Measurements from ENCODE around the gene KCNH4. TPM values are rescaled to one million over a fixed set of nuclear protein-coding genes. Genes with fewer than 3 reads are reported as not detected.

The KCNH4 gene
- total and polyA plus RNA-seq, 12 donors, result 0.13 to 1.0 (median 0.19) TPM; not detected in 2

DNA sequence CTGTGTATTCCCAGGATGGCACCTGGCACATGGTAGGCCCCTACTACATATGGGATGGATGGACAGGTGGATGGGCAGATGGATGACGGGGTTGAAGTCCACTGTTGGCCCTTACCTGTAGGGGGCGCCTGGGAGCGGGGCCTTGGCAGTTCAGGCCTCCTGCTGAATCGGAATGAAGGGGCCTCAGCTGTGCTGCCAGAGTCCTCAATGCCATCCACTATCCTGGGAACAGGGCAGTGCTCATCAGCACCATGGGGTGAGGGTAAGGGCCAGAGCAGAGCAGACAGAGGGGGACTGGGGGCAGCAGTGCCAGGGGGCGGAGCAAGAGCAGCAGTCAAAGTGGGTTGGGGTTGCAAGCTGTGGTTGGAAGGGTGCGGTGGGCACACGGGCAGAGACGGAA lies 17.8 kb downstream of the KCNH4 start:
- H3K4me3 ChIP-seq, result no peak overlapping the region
- 58 to 65% (median 63%) methylated on average over 8 of the region's 8 CpGs for WGBS, 4 donors
- no peaks in the 10 kb centered on the region for H3K27me3 ChIP-seq
- intact Hi-C loops (cut with DNase I), result no loop called here
- no peak overlapping the region for H3K27ac ChIP-seq
- no peak for TF ChIP-seq POLR2A (IDR thresholded peaks at IDR 0.05)
- TF ChIP-seq, protein P1, sequence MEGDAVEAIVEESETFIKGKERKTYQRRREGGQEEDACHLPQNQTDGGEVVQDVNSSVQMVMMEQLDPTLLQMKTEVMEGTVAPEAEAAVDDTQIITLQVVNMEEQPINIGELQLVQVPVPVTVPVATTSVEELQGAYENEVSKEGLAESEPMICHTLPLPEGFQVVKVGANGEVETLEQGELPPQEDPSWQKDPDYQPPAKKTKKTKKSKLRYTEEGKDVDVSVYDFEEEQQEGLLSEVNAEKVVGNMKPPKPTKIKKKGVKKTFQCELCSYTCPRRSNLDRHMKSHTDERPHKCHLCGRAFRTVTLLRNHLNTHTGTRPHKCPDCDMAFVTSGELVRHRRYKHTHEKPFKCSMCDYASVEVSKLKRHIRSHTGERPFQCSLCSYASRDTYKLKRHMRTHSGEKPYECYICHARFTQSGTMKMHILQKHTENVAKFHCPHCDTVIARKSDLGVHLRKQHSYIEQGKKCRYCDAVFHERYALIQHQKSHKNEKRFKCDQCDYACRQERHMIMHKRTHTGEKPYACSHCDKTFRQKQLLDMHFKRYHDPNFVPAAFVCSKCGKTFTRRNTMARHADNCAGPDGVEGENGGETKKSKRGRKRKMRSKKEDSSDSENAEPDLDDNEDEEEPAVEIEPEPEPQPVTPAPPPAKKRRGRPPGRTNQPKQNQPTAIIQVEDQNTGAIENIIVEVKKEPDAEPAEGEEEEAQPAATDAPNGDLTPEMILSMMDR (IDR thresholded peaks at IDR 0.05), result peak in 4 of 6 experiments; percentile 13 to 37 (median 28)
- no peaks in the 10 kb centered on the region for H3K4me1 ChIP-seq (replicated peaks in 1 of 2)
- DNase-seq, result no peak
- no peaks in the 10 kb centered on the region for H3K9me3 ChIP-seq (replicated peaks in 1 of 3)
- no peaks in the 10 kb centered on the region for H3K36me3 ChIP-seq (replicated peaks in 1 of 2)

DNA sequence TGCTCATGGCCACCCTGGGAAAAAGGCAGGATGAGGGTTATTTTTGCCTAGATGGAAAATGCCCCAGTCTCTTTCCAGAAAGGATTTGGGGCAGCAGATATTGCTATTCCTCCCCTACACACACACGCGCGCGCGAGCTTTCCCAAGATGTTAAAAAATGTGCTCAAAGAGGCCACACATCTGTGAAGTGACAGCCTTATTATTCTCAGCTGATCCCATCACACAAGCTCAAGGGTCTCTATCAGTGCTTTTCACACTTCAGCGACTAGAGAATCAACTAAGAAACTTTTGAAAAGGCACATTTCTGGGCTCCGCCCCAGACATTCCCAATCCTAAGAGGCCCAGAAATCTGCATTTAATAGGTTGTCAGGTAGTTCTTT lies 20.4 kb downstream of the KCNH4 start:
- 89 to 94% (median 90%) methylated on average over 7 of the region's 7 CpGs for WGBS, 4 donors

DNA sequence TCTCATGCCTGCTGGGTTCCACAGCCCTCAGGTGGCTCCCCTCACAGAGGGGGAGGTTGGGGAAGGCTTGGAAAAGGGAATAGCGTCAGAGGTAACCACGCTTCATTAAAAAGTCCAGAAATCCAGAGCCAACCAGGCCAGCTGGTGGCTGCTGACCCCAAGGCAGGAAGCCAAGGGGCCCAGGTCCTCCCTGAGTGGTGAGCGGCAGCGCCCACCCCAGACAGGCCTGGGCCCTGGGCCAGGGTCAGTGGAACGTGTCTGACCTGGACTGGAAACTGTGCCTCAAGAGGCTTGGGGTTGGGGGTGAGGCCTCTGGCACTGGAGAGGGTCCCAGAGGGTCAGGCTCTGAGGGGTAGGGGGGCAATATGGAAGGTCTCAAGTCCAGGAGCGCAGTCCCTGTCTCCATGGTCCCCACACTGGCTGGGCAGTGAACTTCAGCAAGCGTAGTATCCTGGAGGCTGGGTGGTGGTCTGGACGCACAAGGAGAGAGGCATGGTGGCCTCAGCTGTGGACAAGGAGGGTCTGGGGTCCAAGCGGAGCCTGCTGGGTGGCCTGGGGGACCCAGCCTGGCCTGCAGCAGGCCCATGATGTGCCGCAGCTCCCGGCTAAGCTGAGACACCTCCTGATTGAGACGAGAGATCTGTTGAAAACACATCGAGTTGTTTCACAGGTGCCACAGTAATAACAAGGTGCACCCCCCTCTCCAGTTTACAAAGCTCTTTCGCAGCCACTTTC lies 21.0 kb downstream of the KCNH4 start:
- no peaks in the 10 kb centered on the region for H3K36me3 ChIP-seq (replicated peaks in 1 of 2)
- no peaks in the 10 kb centered on the region for H3K9me3 ChIP-seq (replicated peaks in 1 of 3)
- WGBS, 4 donors, result 74 to 90% (median 85%) methylated on average over 11 to 14 of the region's 14 CpGs
- no peak overlapping the region for H3K4me3 ChIP-seq
- DNase-seq, result no peak
- no peaks in the 10 kb centered on the region for H3K27me3 ChIP-seq
- TF ChIP-seq POLR2A (IDR thresholded peaks at IDR 0.05), result no peak
- TF ChIP-seq, protein P1 (IDR thresholded peaks at IDR 0.05), result no peak
- H3K4me1 ChIP-seq (replicated peaks in 1 of 2), result peaks cover 0 to 5% of the 10 kb centered on the region in 2 donors
- H3K27ac ChIP-seq, result no peak overlapping the region
- intact Hi-C loops (cut with DNase I), result no loop called here

More for the DNA sequence above, 20.4 kb downstream of the KCNH4 start:
- no peak for DNase-seq
- intact Hi-C loops (cut with DNase I), result no loop called here
- no peak for TF ChIP-seq POLR2A (IDR thresholded peaks at IDR 0.05)
- TF ChIP-seq, protein P1 (IDR thresholded peaks at IDR 0.05), result no peak
- Histone ChIP-seq H3K4me3 (no peak overlapping the region), H3K4me1 (replicated peaks in 1 of 2) (peaks cover 0 to 1% of the 10 kb centered on the region in 2 donors), H3K27ac (no peak overlapping the region), H3K27me3 (no peaks in the 10 kb centered on the region), H3K36me3 (replicated peaks in 1 of 2) (no peaks in the 10 kb centered on the region), H3K9me3 (replicated peaks in 1 of 3) (no peaks in the 10 kb centered on the region)

DNA sequence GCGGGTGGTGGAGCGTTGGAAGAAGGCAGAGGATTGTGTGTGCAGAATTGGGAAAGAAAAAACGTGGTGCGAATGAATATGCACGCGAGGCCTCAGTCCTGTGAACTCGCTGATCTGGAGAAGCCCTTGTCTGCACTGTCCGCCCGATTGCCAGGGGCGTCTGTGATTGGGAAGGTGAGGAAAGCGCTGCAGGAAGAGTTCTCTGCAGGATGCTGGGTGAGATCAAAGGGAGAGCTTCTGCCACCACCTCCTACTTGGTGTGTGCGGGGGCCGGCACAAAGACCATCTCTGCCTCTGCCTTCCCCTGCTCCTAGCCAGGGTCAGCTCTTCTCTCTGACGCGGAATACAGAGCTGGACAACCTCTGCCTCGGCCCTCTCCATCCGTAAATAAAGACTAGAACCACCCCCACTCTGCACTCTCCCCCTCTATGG lies 25.3 kb downstream of the KCNH4 start:
- Histone ChIP-seq H3K9me3 (replicated peaks in 1 of 3) (no peaks in the 10 kb centered on the region), H3K36me3 (replicated peaks in 1 of 2) (no peaks in the 10 kb centered on the region), H3K4me3 (peak overlapping the region in 2 of 4 donors; percentile 74 to 78), H3K4me1 (replicated peaks in 1 of 2) (peaks cover 19 to 32% of the 10 kb centered on the region in 2 donors), H3K27ac (peak overlapping the region in 1 of 5 donors; percentile 24), H3K27me3 (no peaks in the 10 kb centered on the region)
- WGBS, 4 donors, result 38 to 45% (median 42%) methylated on average over 17 of the region's 17 CpGs
- TF ChIP-seq POLR2A (IDR thresholded peaks at IDR 0.05), result no peak
- TF ChIP-seq, protein P1 (IDR thresholded peaks at IDR 0.05), result no peak
- DNase-seq, result no peak
- intact Hi-C loops (cut with DNase I), result no loop called here
